Loucy (cell line): ENCODE data around the gene PDE9A.

ENCODE experiments used
- H2AFZ ChIP-seq: fragments of 200-600 bp; sonication (generic); 2 replicates; pipeline ENCODE4 v1.6.0; 2016; ENCODE audit warnings: antibody characterized with exemption, mild to moderate bottlenecking, low read length, moderate library complexity
- H3F3A ChIP-seq: fragments of 200-600 bp; 2 replicates; pipeline ENCODE4 v1.6.0; 2016; ENCODE audit warnings: antibody characterized with exemption, low read depth, mild to moderate bottlenecking
- H3K27me3 ChIP-seq: fragments of 200-600 bp; sonication (generic); 2 replicates; pipeline ENCODE4 v1.6.1; 2014; ENCODE audit warnings: low read length, mild to moderate bottlenecking; ENCODE audit not compliant: insufficient read depth, poor library complexity, severe bottlenecking
- H3K36me3 ChIP-seq: fragments of 200-600 bp; sonication (generic); 2 replicates; pipeline ENCODE4 v1.6.1; 2016; ENCODE audit warnings: low read length; ENCODE audit not compliant: insufficient read depth
- H3K4me1 ChIP-seq: fragments of 200-600 bp; sonication (generic); 2 replicates; pipeline ENCODE4 v1.5.1; 2014; ENCODE audit warnings: low read length, mild to moderate bottlenecking; ENCODE audit not compliant: insufficient read depth, poor library complexity, severe bottlenecking
- H3K4me2 ChIP-seq: fragments of 200-600 bp; sonication (generic); 2 replicates; pipeline ENCODE4 v1.6.0; 2014; ENCODE audit warnings: antibody characterized with exemption, low read length, low read depth, mild to moderate bottlenecking; ENCODE audit not compliant: poor library complexity, severe bottlenecking
- H3K4me3 ChIP-seq: fragments of 200-600 bp; sonication (generic); 2 replicates; pipeline ENCODE4 v1.5.1; 2014; ENCODE audit warnings: low read length, mild to moderate bottlenecking, mixed read lengths; ENCODE audit not compliant: poor library complexity, severe bottlenecking
- H3K79me2 ChIP-seq: fragments of 200-600 bp; sonication (generic); 2 replicates; pipeline ENCODE4 v1.6.1; 2014; ENCODE audit warnings: low read length; ENCODE audit not compliant: insufficient read depth
- H3K9ac ChIP-seq: fragments of 200-600 bp; sonication (generic); 2 replicates; pipeline ENCODE4 v1.6.0; 2014; ENCODE audit warnings: mild to moderate bottlenecking, low read depth, low read length, moderate library complexity; ENCODE audit not compliant: poor library complexity, severe bottlenecking
- H3K9me2 ChIP-seq: fragments of 200-600 bp; sonication (generic); replicated peaks from 2 replicates; pipeline ENCODE4 v1.6.1; 2016; ENCODE audit warnings: low read depth, low read length, mixed read lengths
- H3K9me3 ChIP-seq: fragments of 200-600 bp; sonication (generic); 2 replicates; pipeline ENCODE4 v1.6.1; 2014; ENCODE audit warnings: mild to moderate bottlenecking, antibody characterized with exemption, low read length, low read depth; ENCODE audit not compliant: insufficient read depth
- H4K20me1 ChIP-seq: fragments of 200-600 bp; sonication (generic); 2 replicates; pipeline ENCODE4 v1.6.0; 2014; ENCODE audit warnings: antibody characterized with exemption, low read length, mild to moderate bottlenecking; ENCODE audit not compliant: insufficient read depth, poor library complexity, severe bottlenecking
- CTCF ChIP-seq: fragments of 200-600 bp; sonication (generic); conservative IDR thresholded peaks from 2 replicates; pipeline ENCODE4 v1.5.1; 2014; ENCODE audit warnings: mild to moderate bottlenecking, antibody characterized with exemption, low read length
- EZH2phosphoT487 ChIP-seq: fragments of 200-600 bp; IDR thresholded peaks from 2 replicates; pipeline ENCODE4 v1.6.1; 2018; ENCODE audit warnings: antibody characterized with exemption, mild to moderate bottlenecking, moderate library complexity, borderline replicate concordance

The PDE9A gene

GRCh38 chr21:42650441-42651421 is 2.7 kb upstream of the PDE9A start:
- H3K27me3 ChIP-seq = no peaks in the 10 kb centered on the region

GRCh38 chr21:42651515-42652401 is 1.7 kb upstream of the PDE9A start:
- H3F3A ChIP-seq = peaks cover 2% of the 10 kb centered on the region; the same call in 1 of the 2 replicates
- H3K9ac ChIP-seq = no peak overlapping the region
- no peak overlapping the region for H3K4me3 ChIP-seq
- H3K9me3 ChIP-seq = no peaks in the 10 kb centered on the region
- H3K27me3 ChIP-seq = no peaks in the 10 kb centered on the region
- peak overlapping the region; percentile 22 for H3K4me2 ChIP-seq
- H3K9me2 ChIP-seq = no peaks in the 10 kb centered on the region
- peaks cover 29% of the 10 kb centered on the region for H3K4me1 ChIP-seq
- no peaks in the 10 kb centered on the region for H3K36me3 ChIP-seq
- peaks cover 22% of the 10 kb centered on the region; the same call in 1 of the 2 replicates for H3K79me2 ChIP-seq
- TF ChIP-seq CTCF = no peak
- TF ChIP-seq EZH2phosphoT487 = no peak
- H2AFZ ChIP-seq = no peak overlapping the region
- H4K20me1 ChIP-seq = peaks cover 24% of the 10 kb centered on the region

More at GRCh38 chr21:42650441-42651421, 2.7 kb upstream of the PDE9A start:
- Histone ChIP-seq H3K36me3 (no peaks in the 10 kb centered on the region), H3F3A (peaks cover 2% of the 10 kb centered on the region; the same call in 1 of the 2 replicates), H4K20me1 (peaks cover 14% of the 10 kb centered on the region), H3K9me2 (no peaks in the 10 kb centered on the region), H3K4me1 (peaks cover 26% of the 10 kb centered on the region), H3K79me2 (peaks cover 15% of the 10 kb centered on the region; the same call in 1 of the 2 replicates), H2AFZ (no peak overlapping the region), H3K4me3 (no peak overlapping the region), H3K9me3 (no peaks in the 10 kb centered on the region), H3K9ac (no peak overlapping the region), H3K4me2 (no peak overlapping the region)
- TF ChIP-seq EZH2phosphoT487 (no peak), CTCF (no peak)

- H3K9me3 ChIP-seq = no peaks in the 10 kb centered on the region
- H3K4me2 ChIP-seq = peak overlapping the region; percentile 60
- no peak overlapping the region for H3K9ac ChIP-seq
- H3K79me2 ChIP-seq = peaks cover 24% of the 10 kb centered on the region; the same call in 1 of the 2 replicates
- no peaks in the 10 kb centered on the region for H3K9me2 ChIP-seq
- no peak overlapping the region; the same call in 1 of the 2 replicates for H2AFZ ChIP-seq
- peaks cover 35% of the 10 kb centered on the region for H3K4me1 ChIP-seq
- H3F3A ChIP-seq = no peaks in the 10 kb centered on the region
- peaks cover 25% of the 10 kb centered on the region for H4K20me1 ChIP-seq
- no peaks in the 10 kb centered on the region for H3K27me3 ChIP-seq
- H3K4me3 ChIP-seq = peak overlapping the region; percentile 50
- TF ChIP-seq CTCF (peak; percentile 45), EZH2phosphoT487 (no peak)
- no peaks in the 10 kb centered on the region for H3K36me3 ChIP-seq
Observed at GRCh38 chr21:42652527-42653230, 742 bp upstream of the PDE9A start.
